Calu3 (cell line): ENCODE measurements around the gene GCSAM. TPM values are rescaled to one million over a fixed set of nuclear protein-coding genes. Genes with fewer than 3 reads are reported as not detected.

ENCODE experiments used
- BruUV-seq: library from RNA; stranded (reverse); fragments of 400-500 nt; replicated peaks from 2 replicates; lab custom pipeline; 2021; lab: Mats Ljungman, UMichigan
- CTCF ChIA-PET: fragments of 300-600 bp; sonication (Branson Sonifier 250); formaldehyde crosslinking; loops from one replicate; lab custom pipeline; 2022; ENCODE audit warnings: antibody characterized with exemption; lab: Charles Lee
- DNase-seq: peaks from one replicate; pipeline ENCODE4 v3.0.0; 2022
- H3K27ac Mint-ChIP-seq: one replicate; pipeline ENCODE4 v1.8.0; 2022; ENCODE audit warnings: mixed read lengths; ENCODE audit not compliant: unreplicated experiment
- H3K27me3 Mint-ChIP-seq: one replicate; pipeline ENCODE4 v1.8.0; 2022; ENCODE audit warnings: mixed read lengths; ENCODE audit not compliant: unreplicated experiment
- H3K36me3 Mint-ChIP-seq: one replicate; pipeline ENCODE4 v1.8.0; 2022; ENCODE audit warnings: mild to moderate bottlenecking, moderate library complexity, mixed read lengths; ENCODE audit not compliant: insufficient read depth, unreplicated experiment
- H3K4me1 Mint-ChIP-seq: one replicate; pipeline ENCODE4 v1.8.0; 2022; ENCODE audit warnings: mild to moderate bottlenecking, low read depth, mixed read lengths; ENCODE audit not compliant: unreplicated experiment
- H3K4me3 Mint-ChIP-seq: one replicate; pipeline ENCODE4 v1.8.0; 2022; ENCODE audit warnings: mild to moderate bottlenecking, low read depth, moderate library complexity, mixed read lengths; ENCODE audit not compliant: unreplicated experiment
- H3K9me3 Mint-ChIP-seq: one replicate; pipeline ENCODE4 v1.8.0; 2022; ENCODE audit warnings: low read depth, mixed read lengths; ENCODE audit not compliant: unreplicated experiment
- CTCF ChIP-seq: fragments of 200-600 bp; IDR thresholded peaks from one replicate; pipeline ENCODE4 v1.8.0; 2022; ENCODE audit warnings: antibody characterized with exemption; ENCODE audit not compliant: unreplicated experiment
- intact Hi-C: fragments of 100-400 bp; cut with micrococcal nuclease; formaldehyde crosslinking; loops from one replicate; pipeline ENCODE4 v1.10.0; 2022; ENCODE audit not compliant: unreplicated experiment
- total RNA-seq: library from RNA; stranded (reverse); gene quantifications from 2 replicates; pipeline ENCODE4 v1.2.3, GENCODE V29; 2022

The GCSAM gene
- total RNA-seq, 1 experiment from 2014 or later = not detected

- Mint-ChIP-seq H3K4me3 (no peak overlapping the region), H3K27me3 (no peaks in the 10 kb centered on the region), H3K4me1 (peaks cover 79% of the 10 kb centered on the region), H3K27ac (peak overlapping the region; percentile 60), H3K9me3 (no peaks in the 10 kb centered on the region), H3K36me3 (peaks cover 12% of the 10 kb centered on the region)
- CTCF ChIA-PET = interaction anchor here (0.9 to 1.1 kb wide), 4 partner anchors 11 to 84 kb away, joined by 3 to 9 read pairs (median 4); partner anchors contain the start of gene C3orf52
- intact Hi-C loops = loop anchor here (2.0 kb wide), 1 partner anchor 23 kb away; no protein-coding TSS in a partner anchor
- BruUV-seq = no TSS peak
- DNase-seq = peak; percentile 79
- TF ChIP-seq CTCF = no peak
Measured at GRCh38 chr3:112097378-112097777, 35.7 kb downstream of the GCSAM start.

- intact Hi-C loops = loop anchor here (2.0 kb wide), 1 partner anchor 21 kb away; no protein-coding TSS in a partner anchor
- H3K36me3 Mint-ChIP-seq = peaks cover 19% of the 10 kb centered on the region
- no peaks in the 10 kb centered on the region for H3K9me3 Mint-ChIP-seq
- no peak for DNase-seq
- no TSS peak for BruUV-seq
- H3K27ac Mint-ChIP-seq = peak overlapping the region; percentile 60
- peaks cover 79% of the 10 kb centered on the region for H3K4me1 Mint-ChIP-seq
- TF ChIP-seq CTCF = no peak
- no peak overlapping the region for H3K4me3 Mint-ChIP-seq
- CTCF ChIA-PET = no interaction called here
- H3K27me3 Mint-ChIP-seq = no peaks in the 10 kb centered on the region
Measured at GRCh38 chr3:112096176-112096575, 36.9 kb downstream of the GCSAM start.

DNA sequence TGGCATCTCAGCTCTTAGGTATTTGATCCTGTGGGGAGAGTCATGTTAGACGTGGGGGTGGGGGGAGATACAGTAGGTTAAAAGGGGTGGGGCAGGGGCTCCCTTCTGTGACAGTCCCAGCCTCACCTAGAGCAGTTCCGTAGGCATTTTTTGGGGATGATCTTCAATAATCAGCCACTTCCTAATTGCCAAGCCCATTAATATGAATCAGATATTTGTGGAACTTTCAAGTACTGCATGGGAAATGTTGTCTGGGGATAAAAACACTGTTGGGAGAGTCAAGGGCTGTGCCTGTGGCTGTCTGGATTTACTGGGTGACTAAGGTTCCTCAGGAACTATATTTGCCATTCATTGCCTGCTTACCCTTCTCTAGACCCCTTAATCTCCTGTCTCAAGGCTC, 37.3 kb downstream of the GCSAM start:
- CTCF ChIA-PET = interaction anchor here (0.7 kb wide), 1 partner anchor 138 kb away, joined by 11 read pairs; no protein-coding TSS in a partner anchor
- Mint-ChIP-seq H3K9me3 (no peaks in the 10 kb centered on the region), H3K4me1 (peaks cover 83% of the 10 kb centered on the region), H3K27me3 (no peaks in the 10 kb centered on the region), H3K4me3 (no peak overlapping the region), H3K36me3 (peaks cover 23% of the 10 kb centered on the region), H3K27ac (no peak overlapping the region)
- TF ChIP-seq CTCF = no peak
- BruUV-seq = no TSS peak
- no peak for DNase-seq
- intact Hi-C loops = loop anchor here (2.0 kb wide), 1 partner anchor 21 kb away; no protein-coding TSS in a partner anchor

DNA sequence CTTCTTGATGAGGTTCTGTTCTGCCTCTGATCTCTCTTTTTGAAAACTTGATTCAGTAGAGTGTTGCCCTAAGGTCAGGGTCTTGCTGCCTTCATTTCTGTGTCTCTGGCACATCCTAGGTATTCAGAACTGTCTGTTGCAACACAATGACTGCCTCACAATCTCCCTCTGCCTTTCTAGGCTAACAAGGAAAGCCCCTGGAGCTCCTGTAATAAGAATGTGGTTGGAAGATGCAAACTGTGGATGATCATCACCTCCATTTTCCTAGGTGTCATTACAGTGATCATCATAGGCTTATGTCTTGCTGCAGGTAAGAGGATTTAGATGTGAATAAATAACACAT, 39.9 kb downstream of the GCSAM start:
- CTCF ChIA-PET = no interaction called here
- no peaks in the 10 kb centered on the region for H3K27me3 Mint-ChIP-seq
- no peak for TF ChIP-seq CTCF
- no TSS peak for BruUV-seq
- intact Hi-C loops = no loop called here
- H3K4me1 Mint-ChIP-seq = peaks cover 85% of the 10 kb centered on the region
- H3K4me3 Mint-ChIP-seq = peak overlapping the region; percentile 44
- no peak for DNase-seq
- H3K27ac Mint-ChIP-seq = peak overlapping the region; percentile 43
- H3K36me3 Mint-ChIP-seq = peaks cover 25% of the 10 kb centered on the region
- no peaks in the 10 kb centered on the region for H3K9me3 Mint-ChIP-seq
